ENCODE results near the gene GLP2R.
"Not testable (repeated sequence)": the region's sequence is repeated elsewhere in the genome, so short reads cannot be mapped to it uniquely, and the experiment has no call there.

Gene GLP2R

GRCh38 chr17:9825641-9826150, at the start of gene GLP2R:
GLP2R (plus strand) TSS chr17:9825924; CDS start chr17:9826064, 140 bp downstream.
- DNase-seq: no peak

- no peak for DNase-seq
These were observed 48.8 kb upstream of the GLP2R start for GRCh38 chr17:9776911-9777310.

- no peak for DNase-seq
These were observed 45.2 kb upstream of the GLP2R start for GRCh38 chr17:9780552-9780951.

- no peak for DNase-seq
These were observed 42.7 kb upstream of the GLP2R start for GRCh38 chr17:9783050-9783449.

GRCh38 chr17:9783465-9783864, 42.3 kb upstream of the GLP2R start:
- DNase-seq: not testable (repeated sequence)

- DNase-seq: no peak
These were observed 41.2 kb upstream of the GLP2R start for GRCh38 chr17:9784544-9784943.

GRCh38 chr17:9788601-9789000, 37.1 kb upstream of the GLP2R start:
- DNase-seq: no peak

GRCh38 chr17:9790316-9790715, 35.4 kb upstream of the GLP2R start:
- no peak for DNase-seq

- no peak for DNase-seq
These were observed 34.5 kb upstream of the GLP2R start, which contains the start of gene DHRS7C for GRCh38 chr17:9790889-9791876. DHRS7C (minus strand) TSS chr17:9791592; CDS start chr17:9791284, 308 bp downstream.

GRCh38 chr17:9792181-9792840, 33.4 kb upstream of the GLP2R start:
- DNase-seq: no peak

- DNase-seq: no peak
These were observed 27.7 kb upstream of the GLP2R start for GRCh38 chr17:9798008-9798407.

GRCh38 chr17:9798724-9799123, 27.0 kb upstream of the GLP2R start:
- DNase-seq: no peak

- DNase-seq: no peak
These were observed 24.2 kb upstream of the GLP2R start for GRCh38 chr17:9801505-9801904.

GRCh38 chr17:9802294-9802693, 23.4 kb upstream of the GLP2R start:
- no peak for DNase-seq

GRCh38 chr17:9802697-9803096, 23.0 kb upstream of the GLP2R start:
- DNase-seq: no peak

- no peak for DNase-seq
These were observed 20.0 kb upstream of the GLP2R start for GRCh38 chr17:9805769-9806168.

- DNase-seq: no peak
These were observed 19.0 kb upstream of the GLP2R start for GRCh38 chr17:9806699-9807098.

GRCh38 chr17:9809409-9809808, 16.3 kb upstream of the GLP2R start:
- DNase-seq: no peak

GRCh38 chr17:9810100-9810949, 15.4 kb upstream of the GLP2R start:
- no peak for DNase-seq

GRCh38 chr17:9811086-9811485, 14.6 kb upstream of the GLP2R start:
- no peak for DNase-seq

- no peak for DNase-seq
These were observed 14.2 kb upstream of the GLP2R start for GRCh38 chr17:9811537-9811936.

GRCh38 chr17:9813166-9813565, 12.6 kb upstream of the GLP2R start:
- no peak for DNase-seq

All from activated CD4-positive, alpha-beta T cell treated with anti-CD3 and anti-CD28 coated beads for 4 hours (primary cell).